Activated naive CD4-positive, alpha-beta T cell treated with anti-CD3 and anti-CD28 coated beads, Interleukin-2, amount 50 U/mL, for 16 hours (primary cell): ENCODE results near the gene RCAN2.
"Not testable (repeated sequence)": the region's sequence is repeated elsewhere in the genome, so short reads cannot be mapped to it uniquely, and the experiment has no call there.

Source experiments
- DNase-seq: peaks from one replicate; pipeline ENCODE4 v3.0.0-alpha.2; 2020

Gene RCAN2

GRCh38 chr6:46438245-46438644 lies 53.0 kb downstream of the RCAN2 start:
- no peak for DNase-seq

- no peak for DNase-seq
Measured at GRCh38 chr6:46437671-46438221, 53.5 kb downstream of the RCAN2 start.

- DNase-seq: no peak
Measured at GRCh38 chr6:46422619-46423018, 68.6 kb downstream of the RCAN2 start.

DNA sequence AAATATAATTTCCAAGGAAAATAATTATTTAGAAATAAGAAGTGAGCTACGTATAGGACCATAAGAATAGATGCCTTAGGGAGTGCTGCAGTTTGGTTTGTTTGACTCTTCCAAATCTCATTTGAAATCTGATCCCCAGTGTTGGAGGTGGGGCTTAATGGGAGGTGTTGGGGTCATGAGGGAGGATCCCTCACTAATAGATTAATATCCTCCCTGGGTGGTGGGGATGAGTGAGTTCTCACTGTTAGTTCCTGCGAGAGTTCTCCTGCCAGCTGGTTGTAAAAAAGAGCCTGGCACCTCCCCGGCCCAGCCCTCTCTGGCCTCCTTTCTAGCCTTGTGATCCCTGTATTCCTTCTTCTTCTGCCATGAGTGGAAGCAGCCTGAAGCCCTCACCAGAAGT lies 69.3 kb downstream of the RCAN2 start:
- DNase-seq: no peak

- no peak for DNase-seq
Measured at GRCh38 chr6:46420921-46421638, 70.2 kb downstream of the RCAN2 start.

- DNase-seq: no peak
Measured at GRCh38 chr6:46419576-46420002, 71.7 kb downstream of the RCAN2 start.

DNA sequence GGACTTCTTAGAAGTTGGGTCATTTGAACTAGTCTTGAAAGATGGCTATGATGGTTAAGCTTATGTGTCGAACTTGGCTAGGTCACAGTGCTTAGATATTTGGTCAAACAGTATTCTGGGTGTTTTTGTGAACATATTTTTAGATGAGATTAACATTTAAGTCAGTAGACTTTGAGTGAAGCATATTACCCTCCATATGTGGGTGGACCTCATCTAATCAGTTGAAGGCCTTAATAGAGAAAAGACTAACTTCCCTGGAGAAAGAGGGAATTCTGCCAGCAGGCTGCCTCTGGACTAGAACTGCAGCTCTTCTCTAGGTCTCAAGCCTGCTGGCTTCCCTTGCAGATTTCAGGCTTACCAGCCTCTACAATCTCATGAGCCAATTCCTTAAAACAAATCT lies 76.9 kb downstream of the RCAN2 start:
- DNase-seq: no peak

DNA sequence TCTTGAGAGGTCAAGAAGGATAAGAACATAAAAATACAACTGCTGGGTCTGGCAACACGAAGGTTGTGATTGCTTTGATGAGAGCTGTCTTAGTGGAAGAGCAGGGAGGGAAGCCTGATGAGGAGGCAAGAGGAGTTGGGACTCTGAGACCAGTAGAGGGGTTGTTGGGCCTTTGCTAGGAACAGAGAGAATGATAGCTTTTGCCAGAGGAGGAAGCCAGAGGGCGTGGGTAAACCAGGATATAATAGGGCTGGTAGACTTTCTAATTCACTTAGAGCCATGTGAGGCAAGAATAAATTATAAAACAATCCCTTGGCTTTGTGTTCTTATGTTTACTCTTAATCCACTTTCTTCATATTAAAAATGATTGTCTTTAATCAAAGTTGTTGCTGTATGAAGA lies 78.6 kb downstream of the RCAN2 start:
- DNase-seq: no peak

- DNase-seq: no peak
Measured at GRCh38 chr6:46411456-46412197, 79.6 kb downstream of the RCAN2 start.

- DNase-seq: no peak
Measured at GRCh38 chr6:46410334-46410953, 80.8 kb downstream of the RCAN2 start.

DNA sequence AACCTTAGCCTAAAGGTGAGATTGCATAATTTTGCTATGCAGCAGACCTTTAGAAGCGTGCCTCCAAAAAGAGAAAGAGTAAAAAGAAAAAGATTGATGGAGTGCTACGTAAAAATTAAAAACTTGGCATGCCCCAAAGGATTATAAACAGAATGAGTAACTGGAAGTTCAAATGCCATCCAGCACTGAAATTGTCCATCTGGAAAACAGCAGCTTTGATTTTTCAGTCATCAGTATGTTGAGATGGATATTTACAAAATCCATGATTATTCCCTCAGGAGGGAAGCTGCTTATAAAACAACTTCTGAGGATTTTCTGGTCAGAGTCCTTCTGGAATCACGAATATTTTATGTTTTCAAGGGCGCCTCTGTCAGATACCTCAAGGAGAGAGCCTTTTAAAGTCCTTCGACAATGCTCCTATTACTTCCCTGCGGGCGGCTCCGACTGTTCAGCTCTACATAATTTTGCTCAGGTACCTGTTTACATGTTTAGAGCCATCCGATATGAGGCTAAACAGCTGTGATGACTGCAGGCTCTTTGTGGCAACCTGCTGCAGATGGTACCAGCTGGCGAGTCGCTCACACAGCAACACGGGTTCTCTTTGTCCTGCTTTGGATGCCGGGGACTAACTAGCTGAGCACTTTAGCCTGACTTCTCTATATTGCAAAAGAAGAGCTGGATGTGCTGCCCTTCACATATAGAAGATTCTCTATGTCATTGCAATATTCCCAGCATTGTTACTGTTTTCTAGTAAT lies 83.3 kb downstream of the RCAN2 start:
- no peak for DNase-seq

DNA sequence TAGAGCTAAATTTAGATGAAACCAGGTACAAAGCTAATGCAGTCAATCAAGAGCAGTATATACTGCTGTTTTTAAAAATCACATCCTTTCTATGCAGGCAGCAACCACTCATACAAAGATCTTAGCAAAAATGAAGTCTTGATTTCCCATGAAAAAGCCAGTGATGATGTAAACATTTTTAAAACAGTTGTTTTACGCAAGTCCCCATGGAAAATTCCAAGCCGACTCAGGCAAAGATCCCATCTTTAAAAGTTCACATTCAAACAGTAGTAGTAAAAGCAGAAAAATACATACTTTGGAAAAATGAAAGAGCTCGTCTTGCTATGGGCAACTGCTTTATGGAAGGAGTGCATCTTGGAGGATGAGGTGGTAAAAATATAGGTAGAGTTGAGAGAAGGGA lies 84.0 kb downstream of the RCAN2 start:
- DNase-seq: no peak

GRCh38 chr6:46405620-46406180 lies 85.5 kb downstream of the RCAN2 start:
- not testable (repeated sequence) for DNase-seq

GRCh38 chr6:46400898-46401297 lies 90.4 kb downstream of the RCAN2 start:
- no peak for DNase-seq

DNA sequence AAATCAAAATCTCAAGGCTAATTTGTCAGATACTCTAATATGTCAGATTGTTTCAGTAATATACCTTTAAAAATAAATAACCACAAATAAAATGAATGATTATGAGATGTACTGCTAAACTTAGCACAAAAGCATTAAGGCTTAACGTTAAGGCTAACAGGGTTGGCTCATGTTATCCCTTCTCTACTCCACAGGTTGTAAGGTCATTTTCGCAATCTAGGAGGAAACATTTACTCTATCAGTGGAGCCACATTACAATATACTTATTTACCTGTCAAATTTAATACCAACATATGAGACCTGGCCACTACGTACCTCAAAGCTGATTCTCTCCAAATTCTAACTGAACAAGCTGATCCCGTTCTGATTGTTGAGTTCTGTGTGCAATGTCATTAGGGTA lies 95.7 kb downstream of the RCAN2 start:
- DNase-seq: no peak

DNA sequence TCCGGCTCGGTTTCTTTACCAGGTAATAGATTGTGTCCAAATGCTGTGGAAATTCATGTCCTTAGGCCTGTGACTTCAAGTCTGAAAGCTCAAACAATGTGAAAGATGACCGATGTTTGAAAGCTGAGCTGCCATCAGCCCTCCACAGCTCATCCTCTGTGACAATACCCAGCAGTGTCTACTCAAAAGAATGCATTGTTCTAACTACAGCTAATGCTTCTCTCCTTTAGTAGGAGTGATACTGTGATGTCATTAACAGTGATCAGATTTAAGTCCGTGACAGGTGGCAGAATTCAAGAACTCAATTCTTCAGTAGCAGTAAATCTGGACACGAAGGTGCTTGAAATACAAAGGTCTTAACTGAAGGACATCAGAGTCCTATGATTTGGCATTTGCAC lies 97.3 kb downstream of the RCAN2 start:
- DNase-seq: no peak

DNA sequence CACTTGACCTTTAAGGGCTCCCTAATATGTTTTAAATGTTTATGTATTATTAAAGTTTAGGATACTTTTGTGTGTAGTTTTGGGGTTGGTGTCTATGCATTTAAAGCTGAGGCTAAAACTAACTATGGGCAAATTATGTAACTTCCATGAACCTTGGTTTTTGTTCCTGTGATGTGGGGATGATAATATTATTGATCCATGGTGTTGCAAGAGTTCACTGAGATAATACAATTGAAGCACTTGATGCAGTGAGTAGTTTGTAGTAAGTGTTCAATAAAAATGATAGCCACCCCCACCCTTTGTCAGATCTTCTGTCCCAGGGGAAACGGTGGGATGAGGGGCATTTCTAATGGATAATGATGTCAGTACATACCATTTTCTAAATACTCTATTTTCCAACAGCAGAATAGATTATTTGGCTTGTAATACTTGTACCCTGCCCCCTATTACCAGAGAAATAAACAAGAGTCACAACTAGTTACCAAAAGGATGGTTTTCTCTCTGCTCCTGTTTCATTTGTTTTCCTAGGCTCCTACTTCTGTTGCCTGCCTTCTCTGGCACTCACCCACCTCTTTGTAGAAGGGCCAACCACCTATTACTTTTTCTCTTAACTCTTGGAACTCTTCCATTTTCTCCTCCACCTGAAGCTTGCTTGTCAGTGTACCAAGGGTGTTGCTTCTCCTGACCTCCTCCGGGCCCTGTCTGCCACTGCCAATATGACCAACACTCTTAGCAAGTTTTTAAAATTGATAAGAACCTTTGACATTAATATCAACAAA lies 97.9 kb downstream of the RCAN2 start:
- no peak for DNase-seq

- DNase-seq: no peak
Measured at GRCh38 chr6:46392294-46392693, 99.0 kb downstream of the RCAN2 start.

GRCh38 chr6:46390153-46390876 lies 100.9 kb downstream of the RCAN2 start:
- DNase-seq: no peak

DNA sequence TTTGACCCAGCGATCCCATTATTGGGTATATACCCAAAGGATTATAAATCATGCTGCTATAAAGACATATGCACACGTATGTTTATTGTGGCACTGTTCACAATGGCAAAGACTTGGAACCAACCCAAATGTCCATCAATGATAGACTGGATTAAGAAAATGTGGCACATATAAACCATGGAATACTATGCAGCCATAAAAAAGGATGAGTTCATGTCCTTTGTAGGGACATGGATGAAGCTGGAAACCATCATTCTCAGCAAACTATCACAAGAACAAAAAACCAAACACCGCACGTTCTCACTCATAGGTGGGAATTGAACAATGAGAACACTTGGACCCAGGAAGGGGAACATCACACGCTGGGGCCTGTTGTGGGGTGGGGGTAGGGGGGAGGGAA lies 103.5 kb downstream of the RCAN2 start:
- not testable (repeated sequence) for DNase-seq

GRCh38 chr6:46381579-46381978 lies 109.7 kb downstream of the RCAN2 start:
- DNase-seq: no peak
